Measurements from ENCODE around the gene CEACAM3.

DNA sequence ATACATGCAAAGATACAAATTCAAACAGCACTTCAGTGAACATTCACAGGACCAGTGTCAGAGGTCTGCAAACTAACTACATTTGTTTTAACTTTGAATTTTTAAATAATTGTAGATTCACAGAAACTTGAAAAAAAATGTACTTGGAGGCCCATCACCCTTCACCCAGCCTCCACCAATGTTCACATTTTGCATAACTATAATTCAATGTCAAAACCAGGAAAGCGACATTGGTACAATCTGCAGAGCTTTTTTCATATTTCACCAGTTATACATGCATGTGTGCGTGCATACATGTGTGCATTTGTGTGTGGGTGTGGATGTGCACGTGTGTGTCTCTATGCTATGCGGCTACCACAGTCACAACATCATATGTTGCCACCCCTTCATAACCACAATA, 18.9 kb downstream of the CEACAM3 start:
- TF ChIP-seq, protein P1, sequence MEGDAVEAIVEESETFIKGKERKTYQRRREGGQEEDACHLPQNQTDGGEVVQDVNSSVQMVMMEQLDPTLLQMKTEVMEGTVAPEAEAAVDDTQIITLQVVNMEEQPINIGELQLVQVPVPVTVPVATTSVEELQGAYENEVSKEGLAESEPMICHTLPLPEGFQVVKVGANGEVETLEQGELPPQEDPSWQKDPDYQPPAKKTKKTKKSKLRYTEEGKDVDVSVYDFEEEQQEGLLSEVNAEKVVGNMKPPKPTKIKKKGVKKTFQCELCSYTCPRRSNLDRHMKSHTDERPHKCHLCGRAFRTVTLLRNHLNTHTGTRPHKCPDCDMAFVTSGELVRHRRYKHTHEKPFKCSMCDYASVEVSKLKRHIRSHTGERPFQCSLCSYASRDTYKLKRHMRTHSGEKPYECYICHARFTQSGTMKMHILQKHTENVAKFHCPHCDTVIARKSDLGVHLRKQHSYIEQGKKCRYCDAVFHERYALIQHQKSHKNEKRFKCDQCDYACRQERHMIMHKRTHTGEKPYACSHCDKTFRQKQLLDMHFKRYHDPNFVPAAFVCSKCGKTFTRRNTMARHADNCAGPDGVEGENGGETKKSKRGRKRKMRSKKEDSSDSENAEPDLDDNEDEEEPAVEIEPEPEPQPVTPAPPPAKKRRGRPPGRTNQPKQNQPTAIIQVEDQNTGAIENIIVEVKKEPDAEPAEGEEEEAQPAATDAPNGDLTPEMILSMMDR (conservative IDR thresholded peaks at IDR 0.05 in 1 of 2, IDR thresholded peaks at IDR 0.05 in 1 of 2; ENCODE audit: low read depth in 1 of 2, low read length in 2 of 2) = no peak
- no peak for TF ChIP-seq EZH2 (IDR thresholded peaks at IDR 0.05; ENCODE audit: low read length, missing control alignments)
